ENCODE data around the gene MYL7. TPM values are rescaled to one million over a fixed set of nuclear protein-coding genes. Genes with fewer than 3 reads are reported as not detected.

MYL7 gene
- total RNA-seq, 4 donors from 2014 or later = not detected

GRCh38 chr7:44136731-44137130, 4.4 kb downstream of the MYL7 start:
- Histone ChIP-seq H3K36me3 (no peaks in the 10 kb centered on the region), H3K4me1 (no peaks in the 10 kb centered on the region), H3K27me3 (no peaks in the 10 kb centered on the region), H3K27ac (no peak overlapping the region), H3K9me3 (no peaks in the 10 kb centered on the region), H3K4me3 (no peak overlapping the region)
- intact Hi-C loops (cut with DNase I) = no loop called here
- no peak for TF ChIP-seq CTCF (IDR thresholded peaks at IDR 0.05)
- no peak for TF ChIP-seq POLR2A (IDR thresholded peaks at IDR 0.05)
- WGBS, 2 donors = 86 to 89% methylated on average over 5 of the region's 5 CpGs
- no peak for DNase-seq

- DNase-seq = no peak
- Histone ChIP-seq H3K9me3 (no peaks in the 10 kb centered on the region), H3K27ac (no peak overlapping the region), H3K36me3 (no peaks in the 10 kb centered on the region), H3K4me3 (no peak overlapping the region), H3K27me3 (no peaks in the 10 kb centered on the region), H3K4me1 (no peaks in the 10 kb centered on the region)
- intact Hi-C loops (cut with DNase I) = no loop called here
- 70 to 84% methylated on average over 4 of the region's 4 CpGs for WGBS, 2 donors
- no peak for TF ChIP-seq CTCF (IDR thresholded peaks at IDR 0.05)
Measured at GRCh38 chr7:44134943-44135628, 6.0 kb downstream of the MYL7 start.

- DNase-seq = no peak
- H3K4me1 ChIP-seq = no peaks in the 10 kb centered on the region
- no peaks in the 10 kb centered on the region for H3K9me3 ChIP-seq
- H3K27ac ChIP-seq = no peak overlapping the region
- H3K36me3 ChIP-seq = no peaks in the 10 kb centered on the region
- WGBS, 2 donors = 64 to 78% methylated on average over 3 of the region's 3 CpGs
- no peaks in the 10 kb centered on the region for H3K27me3 ChIP-seq
- H3K4me3 ChIP-seq = no peak overlapping the region
- intact Hi-C loops (cut with DNase I) = no loop called here
- no peak for TF ChIP-seq POLR2A (IDR thresholded peaks at IDR 0.05)
- TF ChIP-seq CTCF (IDR thresholded peaks at IDR 0.05) = no peak
Measured at GRCh38 chr7:44133295-44133694, 7.8 kb downstream of the MYL7 start.

- intact Hi-C loops (cut with DNase I) = no loop called here
- no peak overlapping the region for H3K4me3 ChIP-seq
- H3K27me3 ChIP-seq = no peaks in the 10 kb centered on the region
- DNase-seq = no peak
- WGBS, 2 donors = 86 to 100% methylated on average over 2 of the region's 2 CpGs
- H3K36me3 ChIP-seq = no peaks in the 10 kb centered on the region
- TF ChIP-seq CTCF (IDR thresholded peaks at IDR 0.05) = no peak
- TF ChIP-seq POLR2A (IDR thresholded peaks at IDR 0.05) = no peak
- no peaks in the 10 kb centered on the region for H3K4me1 ChIP-seq
- H3K27ac ChIP-seq = no peak overlapping the region
- H3K9me3 ChIP-seq = no peaks in the 10 kb centered on the region
Measured at GRCh38 chr7:44132039-44132438, 9.1 kb downstream of the MYL7 start.

- 75 to 83% methylated on average over 5 to 12 of the region's 12 CpGs for WGBS, 2 donors
- DNase-seq = no peak
Measured at GRCh38 chr7:44131173-44132029, 9.7 kb downstream of the MYL7 start.

More at GRCh38 chr7:44131173-44132029, 9.7 kb downstream of the MYL7 start:
- Histone ChIP-seq H3K4me1 (no peaks in the 10 kb centered on the region), H3K27ac (no peak overlapping the region), H3K27me3 (no peaks in the 10 kb centered on the region), H3K4me3 (no peak overlapping the region), H3K36me3 (no peaks in the 10 kb centered on the region), H3K9me3 (no peaks in the 10 kb centered on the region)
- intact Hi-C loops (cut with DNase I) = no loop called here
- TF ChIP-seq CTCF (IDR thresholded peaks at IDR 0.05) (peak in 1 of 6 experiments; percentile 25), POLR2A (IDR thresholded peaks at IDR 0.05) (no peak)

Data from esophagus squamous epithelium (tissue), 5 donors.